CD4-positive, alpha-beta T cell treated with Interleukin-6 at 100 ng/mL for 8 hours (primary cell): Measurements from ENCODE around the gene FURIN.
"Not testable (repeated sequence)": the region's sequence is repeated elsewhere in the genome, so short reads cannot be mapped to it uniquely, and the experiment has no call there.

Source experiments
- DNase-seq: peaks from one replicate; pipeline ENCODE4 v3.0.0-alpha.2; 2020; ENCODE audit warnings: mixed read lengths, low spot score

Gene FURIN

DNA sequence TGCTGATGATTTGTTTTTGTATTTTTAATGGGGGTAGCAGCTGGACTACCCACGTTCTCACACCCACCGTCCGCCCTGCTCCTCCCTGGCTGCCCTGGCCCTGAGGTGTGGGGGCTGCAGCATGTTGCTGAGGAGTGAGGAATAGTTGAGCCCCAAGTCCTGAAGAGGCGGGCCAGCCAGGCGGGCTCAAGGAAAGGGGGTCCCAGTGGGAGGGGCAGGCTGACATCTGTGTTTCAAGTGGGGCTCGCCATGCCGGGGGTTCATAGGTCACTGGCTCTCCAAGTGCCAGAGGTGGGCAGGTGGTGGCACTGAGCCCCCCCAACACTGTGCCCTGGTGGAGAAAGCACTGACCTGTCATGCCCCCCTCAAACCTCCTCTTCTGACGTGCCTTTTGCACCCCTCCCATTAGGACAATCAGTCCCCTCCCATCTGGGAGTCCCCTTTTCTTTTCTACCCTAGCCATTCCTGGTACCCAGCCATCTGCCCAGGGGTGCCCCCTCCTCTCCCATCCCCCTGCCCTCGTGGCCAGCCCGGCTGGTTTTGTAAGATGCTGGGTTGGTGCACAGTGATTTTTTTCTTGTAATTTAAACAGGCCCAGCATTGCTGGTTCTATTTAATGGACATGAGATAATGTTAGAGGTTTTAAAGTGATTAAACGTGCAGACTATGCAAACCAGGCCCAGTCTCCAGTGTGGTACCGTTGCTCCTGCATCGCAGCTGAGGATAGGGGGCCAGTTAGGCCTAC is 14.6 kb downstream of the FURIN start:
- DNase-seq, result no peak

DNA sequence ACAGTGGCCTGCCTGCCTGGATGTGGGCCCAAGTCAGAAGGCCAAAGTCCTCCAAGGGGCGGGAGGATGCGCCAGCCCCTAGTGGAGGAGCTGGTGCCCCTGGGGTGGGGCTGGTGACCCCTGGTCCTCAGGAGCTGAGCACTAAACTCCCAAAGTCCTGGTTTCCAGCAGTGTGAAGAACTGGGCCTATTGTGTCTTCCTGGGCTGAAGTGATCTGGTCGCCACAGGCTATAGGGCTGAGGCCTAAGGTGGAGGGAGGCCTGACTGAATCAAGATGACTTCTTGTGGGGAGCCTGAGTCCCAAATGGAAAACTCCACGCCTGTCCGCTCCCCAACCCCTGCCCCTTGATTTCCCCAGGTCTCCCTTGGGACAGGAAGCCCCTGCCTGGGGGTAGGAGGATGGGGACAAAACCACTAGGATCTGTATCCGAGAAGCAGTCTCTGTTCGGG is 15.2 kb downstream of the FURIN start:
- no peak for DNase-seq

GRCh38 chr15:90883976-90884718 is 15.8 kb downstream of the FURIN start, which contains the start of gene FES:
FES (plus strand) TSS chr15:90884504; CDS start chr15:90885046, 542 bp downstream.
- DNase-seq, result no peak

DNA sequence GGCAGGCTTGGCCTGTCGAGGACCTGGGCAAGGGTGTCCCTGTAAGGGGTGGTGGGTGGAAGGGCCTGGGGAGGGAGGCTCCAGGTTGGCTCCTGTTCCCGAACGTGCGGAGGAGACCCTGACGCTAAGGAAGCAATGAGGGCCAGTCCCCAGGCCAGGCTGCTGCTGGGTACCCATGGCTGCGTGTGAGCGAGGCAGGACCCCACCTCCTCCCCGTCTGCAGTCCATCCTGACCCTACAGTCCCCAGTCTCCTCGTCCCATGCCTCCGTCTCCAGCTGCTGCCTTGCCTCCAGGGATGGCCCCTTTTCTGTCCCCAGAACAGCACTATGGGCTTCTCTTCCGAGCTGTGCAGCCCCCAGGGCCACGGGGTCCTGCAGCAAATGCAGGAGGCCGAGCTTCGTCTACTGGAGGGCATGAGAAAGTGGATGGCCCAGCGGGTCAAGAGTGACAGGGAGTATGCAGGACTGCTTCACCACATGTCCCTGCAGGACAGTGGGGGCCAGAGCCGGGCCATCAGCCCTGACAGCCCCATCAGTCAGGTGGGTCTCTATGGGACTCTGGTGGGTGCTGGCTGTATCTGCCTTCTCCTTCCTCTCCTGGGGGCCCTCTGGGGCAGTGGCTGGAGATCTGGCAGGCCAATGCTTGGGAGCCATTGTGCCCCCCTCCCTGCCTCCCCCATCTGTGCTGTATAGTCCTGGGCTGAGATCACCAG is 16.5 kb downstream of the FURIN start:
- no peak for DNase-seq

DNA sequence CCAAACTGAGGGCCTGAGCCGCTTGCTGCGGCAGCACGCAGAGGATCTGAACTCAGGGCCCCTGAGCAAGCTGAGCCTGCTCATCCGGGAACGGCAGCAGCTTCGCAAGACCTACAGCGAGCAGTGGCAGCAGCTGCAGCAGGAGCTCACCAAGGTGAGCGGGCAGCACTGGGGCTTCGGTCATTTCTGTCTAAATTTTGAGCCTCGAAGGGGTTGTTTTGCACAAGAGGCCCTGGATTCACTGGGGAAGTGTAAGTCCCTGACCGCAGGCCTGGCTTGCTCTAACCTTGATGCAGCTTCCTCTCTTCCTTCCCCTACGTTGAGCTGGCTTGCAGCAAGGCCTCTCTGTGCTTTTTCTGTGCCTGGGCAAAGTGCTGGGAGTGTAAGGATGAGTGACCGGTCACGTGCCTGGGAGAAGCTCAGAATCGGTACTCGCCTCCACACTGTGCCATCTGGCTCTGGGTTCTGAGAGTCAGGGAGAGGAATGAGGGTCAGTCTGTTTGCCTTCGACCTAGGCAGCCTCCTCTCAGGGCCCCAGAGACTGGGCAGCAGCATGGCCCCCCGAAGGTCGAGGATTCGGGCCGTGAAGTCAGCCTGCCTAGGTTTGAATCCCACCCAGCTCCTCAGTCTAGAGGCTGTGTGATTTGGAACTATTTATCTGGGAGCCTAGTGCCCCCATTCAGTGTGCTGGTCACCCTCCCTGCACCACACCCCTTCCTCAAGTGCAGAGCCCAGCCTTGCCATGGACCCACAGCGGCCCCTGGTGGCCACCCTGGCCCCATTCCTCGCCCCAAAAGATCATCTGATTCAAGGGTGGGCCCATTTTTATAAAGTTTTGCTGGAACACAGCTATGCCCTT is 17.3 kb downstream of the FURIN start:
- DNase-seq, result peak; percentile 72

GRCh38 chr15:90886291-90886614 is 17.9 kb downstream of the FURIN start:
- DNase-seq, result no peak

- DNase-seq, result no peak
Observed at GRCh38 chr15:90887037-90887481, 18.7 kb downstream of the FURIN start.

- no peak for DNase-seq
Observed at GRCh38 chr15:90889313-90889730, 20.9 kb downstream of the FURIN start.

- DNase-seq, result no peak
Observed at GRCh38 chr15:90889736-90890456, 21.5 kb downstream of the FURIN start.

GRCh38 chr15:90890839-90891238 is 22.5 kb downstream of the FURIN start:
- DNase-seq, result no peak

GRCh38 chr15:90891346-90891949 is 23.1 kb downstream of the FURIN start:
- DNase-seq, result no peak

DNA sequence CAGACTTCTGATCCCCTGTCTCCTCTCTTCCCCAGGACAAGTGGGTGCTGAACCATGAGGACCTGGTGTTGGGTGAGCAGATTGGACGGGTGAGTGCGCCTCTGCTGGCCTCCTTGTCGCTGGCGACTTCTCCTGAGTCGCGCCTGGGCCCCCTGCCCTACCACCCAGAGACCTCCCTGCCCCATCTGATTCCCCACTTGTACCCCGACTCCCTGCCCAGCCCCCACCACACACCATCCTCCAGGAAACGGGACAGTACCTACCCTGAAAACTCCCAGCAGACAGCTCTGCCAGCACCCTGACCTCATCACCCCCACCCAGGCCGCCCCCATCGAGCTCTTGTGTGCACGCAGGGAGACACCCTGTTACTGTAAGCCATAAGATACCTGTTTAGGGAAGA is 23.6 kb downstream of the FURIN start:
- no peak for DNase-seq

DNA sequence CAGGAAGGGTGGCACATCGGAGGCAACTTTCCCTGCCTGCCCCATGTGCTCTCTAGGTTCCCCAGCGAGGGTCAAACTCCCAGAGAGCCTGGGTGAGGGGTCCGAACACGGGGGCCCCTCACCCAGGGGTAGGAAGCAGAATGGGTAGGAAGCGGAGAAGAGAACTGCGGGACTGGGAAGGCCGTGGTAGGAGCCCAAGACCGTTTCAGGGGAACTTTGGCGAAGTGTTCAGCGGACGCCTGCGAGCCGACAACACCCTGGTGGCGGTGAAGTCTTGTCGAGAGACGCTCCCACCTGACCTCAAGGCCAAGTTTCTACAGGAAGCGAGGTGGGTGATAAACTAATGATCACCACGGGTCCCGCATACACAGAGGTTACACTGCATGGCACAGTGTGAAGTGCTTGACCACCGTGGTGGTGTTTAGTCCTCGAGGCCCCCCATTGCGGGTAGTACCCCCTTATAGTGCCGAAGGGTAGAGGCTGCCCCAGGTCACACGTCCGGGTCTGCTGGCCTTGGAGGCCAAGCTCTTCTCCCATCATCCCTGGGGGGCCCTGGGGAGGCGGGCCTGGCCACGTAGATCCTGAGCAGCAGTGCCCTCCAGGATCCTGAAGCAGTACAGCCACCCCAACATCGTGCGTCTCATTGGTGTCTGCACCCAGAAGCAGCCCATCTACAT is 24.2 kb downstream of the FURIN start:
- DNase-seq, result no peak

DNA sequence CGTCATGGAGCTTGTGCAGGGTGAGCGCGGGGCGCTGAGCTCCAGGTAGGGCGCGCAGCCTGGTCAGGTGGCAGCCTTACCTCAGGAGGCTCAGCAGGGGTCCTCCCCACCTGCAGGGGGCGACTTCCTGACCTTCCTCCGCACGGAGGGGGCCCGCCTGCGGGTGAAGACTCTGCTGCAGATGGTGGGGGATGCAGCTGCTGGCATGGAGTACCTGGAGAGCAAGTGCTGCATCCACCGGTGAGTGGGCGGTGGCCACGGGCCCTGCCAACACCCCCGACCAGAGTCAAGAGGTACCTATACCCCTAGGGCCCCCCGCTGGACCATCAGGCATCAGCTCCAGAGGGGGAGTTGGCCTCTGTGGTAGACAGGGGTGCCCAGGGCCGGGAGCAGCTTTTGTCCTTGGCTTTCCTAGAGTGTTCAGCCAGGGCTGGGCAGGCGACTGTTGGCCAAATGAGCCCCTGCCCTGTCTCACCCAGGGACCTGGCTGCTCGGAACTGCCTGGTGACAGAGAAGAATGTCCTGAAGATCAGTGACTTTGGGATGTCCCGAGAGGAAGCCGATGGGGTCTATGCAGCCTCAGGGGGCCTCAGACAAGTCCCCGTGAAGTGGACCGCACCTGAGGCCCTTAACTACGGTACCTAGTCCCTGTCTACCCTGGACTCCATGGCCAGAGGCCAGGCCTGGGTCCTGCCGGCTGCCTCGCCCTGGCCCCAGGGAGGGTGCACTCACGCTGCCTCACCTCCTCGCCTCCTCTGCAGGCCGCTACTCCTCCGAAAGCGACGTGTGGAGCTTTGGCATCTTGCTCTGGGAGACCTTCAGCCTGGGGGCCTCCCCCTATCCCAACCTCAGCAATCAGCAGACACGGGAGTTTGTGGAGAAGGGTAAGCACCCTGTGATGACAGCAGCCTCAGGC is 25.0 kb downstream of the FURIN start:
- no peak for DNase-seq

GRCh38 chr15:90895571-90896117 is 27.3 kb downstream of the FURIN start:
- DNase-seq, result no peak

DNA sequence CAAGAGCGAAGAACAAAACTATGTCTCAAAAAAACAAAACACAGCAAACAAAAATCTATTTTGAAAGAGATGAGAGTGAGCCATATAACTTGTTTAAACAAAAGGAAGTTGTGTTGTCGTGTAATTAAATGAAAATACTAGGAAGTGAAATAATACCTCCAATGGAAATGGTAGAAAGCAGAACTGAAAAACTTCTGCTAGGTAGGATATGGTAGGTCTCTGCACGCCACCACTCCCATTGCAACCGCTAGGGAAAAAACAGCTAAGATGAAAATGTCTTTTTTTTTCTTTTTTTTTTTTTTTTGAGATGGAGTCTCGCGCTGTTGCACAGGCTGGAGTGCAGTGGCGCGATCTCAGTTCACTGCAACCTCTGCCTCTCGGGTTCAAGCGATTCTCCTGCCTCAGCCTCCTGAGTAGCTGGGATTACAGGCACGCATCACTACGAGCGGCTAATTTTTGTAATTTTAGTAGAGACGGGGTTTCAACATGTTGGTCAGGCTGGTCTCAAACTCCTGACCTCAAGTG is 28.8 kb downstream of the FURIN start:
- DNase-seq, result not testable (repeated sequence)

DNA sequence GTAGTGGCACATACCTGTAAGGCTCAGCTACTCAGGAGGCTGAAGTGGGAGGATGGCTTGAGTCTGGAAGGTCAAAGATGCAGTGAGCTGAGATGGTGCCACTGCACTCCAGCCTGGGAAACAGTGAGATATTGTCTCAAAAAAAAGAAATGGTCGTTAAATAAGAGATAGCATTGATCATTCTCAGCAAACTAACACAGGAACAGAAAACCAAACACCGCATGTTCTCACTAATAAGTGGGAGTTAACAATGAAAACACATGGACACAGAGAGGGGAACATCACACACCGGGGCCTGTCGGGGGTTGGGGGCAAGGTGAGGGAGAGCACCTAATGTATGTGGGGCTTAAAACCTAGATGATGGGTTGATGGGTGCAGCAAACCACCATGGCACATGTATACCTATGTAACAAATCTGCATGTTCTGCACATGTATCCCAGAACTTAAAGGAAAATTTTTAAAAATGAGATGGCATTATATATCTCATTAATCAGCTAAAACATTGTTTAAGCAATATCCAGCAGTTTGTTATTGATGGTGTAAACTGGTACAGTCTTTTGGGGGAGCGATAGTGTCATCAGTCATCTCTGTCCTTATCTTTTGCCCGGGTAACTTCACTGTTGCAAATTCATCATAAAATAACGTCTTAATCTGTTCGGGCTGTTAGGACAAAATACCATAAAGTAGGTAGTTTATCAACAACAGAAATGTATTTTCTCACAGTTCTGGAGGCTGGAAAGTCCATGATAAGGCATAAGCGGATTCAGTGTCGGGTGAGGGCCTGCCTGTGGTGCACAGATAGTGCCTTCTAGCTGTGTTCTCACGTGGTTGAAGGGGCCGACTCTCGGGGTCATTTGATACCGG is 33.0 kb downstream of the FURIN start:
- DNase-seq, result no peak
